SJSA1 (cell line): ENCODE results near the gene ATG10. TPM values are rescaled to one million over a fixed set of nuclear protein-coding genes. Genes with fewer than 3 reads are reported as not detected.
"Not testable (repeated sequence)": the region's sequence is repeated elsewhere in the genome, so short reads cannot be mapped to it uniquely, and the experiment has no call there.

Experiments used
- DNase-seq, 2 experiments: peaks; one replicate each; pipeline ENCODE4 v3.0.0-alpha.2; 2015 to 2020; ENCODE audit warnings: low spot score in 2 of 2, low read depth in 1 of 2
- H3K27ac ChIP-seq: fragments of 250-450 bp; sonication (Bioruptor Pico); 2 replicates; pipeline ENCODE4 v1.5.1; 2020; ENCODE audit warnings: mild to moderate bottlenecking, moderate library complexity
- H3K27me3 ChIP-seq: fragments of 250-450 bp; sonication (Bioruptor Pico); replicated peaks from 2 replicates; pipeline ENCODE4 v1.5.1; 2020; ENCODE audit warnings: mild to moderate bottlenecking, moderate library complexity
- H3K36me3 ChIP-seq: fragments of 250-450 bp; sonication (Bioruptor Pico); 2 replicates; pipeline ENCODE4 v1.5.1; 2020; ENCODE audit warnings: mild to moderate bottlenecking
- H3K4me1 ChIP-seq: fragments of 250-450 bp; sonication (Bioruptor Pico); replicated peaks from 2 replicates; pipeline ENCODE4 v1.6.1; 2021; ENCODE audit warnings: mild to moderate bottlenecking
- H3K4me3 ChIP-seq: fragments of 250-450 bp; sonication (Bioruptor Pico); 2 replicates; pipeline ENCODE4 v1.5.1; 2020; ENCODE audit warnings: mild to moderate bottlenecking
- H3K9me3 ChIP-seq: fragments of 250-450 bp; sonication (Bioruptor Pico); replicated peaks from 2 replicates; pipeline ENCODE4 v1.5.1; 2020; ENCODE audit warnings: mild to moderate bottlenecking
- total RNA-seq: library from RNA; depleted of rRNA; stranded (reverse); fragments of >200 nt; shearing (Covaris generic); gene quantifications from 2 replicates; pipeline ENCODE4 v1.2.3, GENCODE V29; 2014

Gene ATG10
- total RNA-seq, 1 experiment from 2014 or later: 11.5 TPM

DNA sequence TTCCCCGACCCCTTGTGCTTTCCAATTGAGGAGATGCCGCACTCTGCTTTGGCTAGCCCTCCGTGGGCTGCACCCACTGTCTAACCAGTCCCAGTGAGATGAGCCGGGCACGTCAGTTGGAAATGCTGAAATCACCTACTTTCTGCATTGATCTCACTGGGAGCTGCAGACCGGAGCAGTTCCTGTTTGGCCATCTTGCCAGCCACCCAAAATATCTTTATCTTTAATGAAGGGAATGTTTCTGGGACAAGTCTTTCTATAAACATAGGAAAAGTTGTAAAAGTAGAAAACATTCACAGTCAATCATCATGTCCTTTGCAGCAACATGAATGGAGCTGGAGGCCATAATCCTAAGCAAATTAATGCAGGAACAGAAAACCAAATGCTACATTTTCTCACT is 158.8 kb downstream of the ATG10 start:
- no peaks in the 10 kb centered on the region for H3K9me3 ChIP-seq
- H3K4me3 ChIP-seq: no peak overlapping the region
- no peaks in the 10 kb centered on the region for H3K4me1 ChIP-seq
- no peak for DNase-seq
- no peak overlapping the region for H3K27ac ChIP-seq
- no peaks in the 10 kb centered on the region for H3K27me3 ChIP-seq
- H3K36me3 ChIP-seq: no peaks in the 10 kb centered on the region

- no peak for DNase-seq
- H3K4me3 ChIP-seq: no peak overlapping the region
These were observed 165.4 kb downstream of the ATG10 start for GRCh38 chr5:82137205-82137604.

DNA sequence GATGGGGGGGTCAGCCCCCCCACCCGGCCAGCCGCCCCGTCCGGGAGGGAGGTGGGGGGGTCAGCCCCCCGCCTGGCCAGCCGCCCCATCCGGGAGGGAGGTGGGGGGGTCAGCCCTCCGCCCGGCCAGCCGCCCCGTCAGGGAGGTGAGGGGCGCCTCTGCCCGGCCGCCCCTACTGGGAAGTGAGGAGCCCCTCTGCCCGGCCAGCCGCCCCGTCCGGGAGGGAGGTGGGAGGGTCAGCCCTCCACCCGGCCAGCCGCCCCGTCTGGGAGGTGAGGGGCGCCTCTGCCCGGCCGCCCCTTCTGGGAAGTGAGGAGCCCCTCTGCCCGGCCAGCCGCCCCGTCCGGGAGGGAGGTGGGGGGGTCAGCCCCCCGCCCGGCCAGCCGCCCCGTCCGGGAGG is 168.0 kb downstream of the ATG10 start:
- DNase-seq, H3K4me3 ChIP-seq, H3K4me1 ChIP-seq, H3K27ac ChIP-seq, H3K9me3 ChIP-seq, H3K36me3 ChIP-seq, H3K27me3 ChIP-seq: not testable (repeated sequence)

More at GRCh38 chr5:82137205-82137604, 165.4 kb downstream of the ATG10 start:
- H3K4me1 ChIP-seq: no peaks in the 10 kb centered on the region
- H3K27ac ChIP-seq: no peak overlapping the region
- H3K9me3 ChIP-seq: no peaks in the 10 kb centered on the region
- H3K36me3 ChIP-seq: no peaks in the 10 kb centered on the region
- H3K27me3 ChIP-seq: no peaks in the 10 kb centered on the region

DNA sequence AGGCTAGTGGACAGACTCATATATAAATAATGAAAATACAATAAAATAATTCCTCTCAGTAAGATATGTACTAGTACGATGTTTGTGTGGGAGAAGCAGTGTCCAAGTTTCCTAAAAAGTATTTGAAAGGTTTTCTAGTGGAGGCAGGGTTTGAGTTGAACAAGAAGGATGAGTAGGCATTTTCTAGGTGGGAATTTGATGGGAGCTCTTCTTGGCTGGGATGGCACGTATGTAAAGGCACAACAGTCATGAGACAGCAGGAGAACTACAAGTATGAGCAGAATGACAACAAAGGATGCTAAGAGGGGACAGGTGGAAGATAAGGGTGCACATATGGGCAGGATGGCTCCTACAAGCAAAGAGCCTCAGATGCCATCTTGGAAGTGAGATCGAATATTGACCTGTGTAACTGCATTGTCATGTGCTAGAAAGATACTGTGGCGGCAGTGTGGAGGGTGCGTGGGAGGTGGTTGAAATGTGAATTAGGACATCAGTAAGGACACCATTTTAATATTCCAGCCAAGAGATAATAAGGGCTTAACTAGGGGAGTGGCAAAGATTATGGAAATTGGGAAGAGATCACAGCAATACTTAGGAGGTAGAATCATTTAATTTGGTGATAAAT is 170.5 kb downstream of the ATG10 start:
- H3K4me3 ChIP-seq: no peak overlapping the region
- no peaks in the 10 kb centered on the region for H3K9me3 ChIP-seq
- H3K4me1 ChIP-seq: no peaks in the 10 kb centered on the region
- no peak for DNase-seq
- H3K36me3 ChIP-seq: no peaks in the 10 kb centered on the region
- no peaks in the 10 kb centered on the region for H3K27me3 ChIP-seq
- H3K27ac ChIP-seq: no peak overlapping the region

DNA sequence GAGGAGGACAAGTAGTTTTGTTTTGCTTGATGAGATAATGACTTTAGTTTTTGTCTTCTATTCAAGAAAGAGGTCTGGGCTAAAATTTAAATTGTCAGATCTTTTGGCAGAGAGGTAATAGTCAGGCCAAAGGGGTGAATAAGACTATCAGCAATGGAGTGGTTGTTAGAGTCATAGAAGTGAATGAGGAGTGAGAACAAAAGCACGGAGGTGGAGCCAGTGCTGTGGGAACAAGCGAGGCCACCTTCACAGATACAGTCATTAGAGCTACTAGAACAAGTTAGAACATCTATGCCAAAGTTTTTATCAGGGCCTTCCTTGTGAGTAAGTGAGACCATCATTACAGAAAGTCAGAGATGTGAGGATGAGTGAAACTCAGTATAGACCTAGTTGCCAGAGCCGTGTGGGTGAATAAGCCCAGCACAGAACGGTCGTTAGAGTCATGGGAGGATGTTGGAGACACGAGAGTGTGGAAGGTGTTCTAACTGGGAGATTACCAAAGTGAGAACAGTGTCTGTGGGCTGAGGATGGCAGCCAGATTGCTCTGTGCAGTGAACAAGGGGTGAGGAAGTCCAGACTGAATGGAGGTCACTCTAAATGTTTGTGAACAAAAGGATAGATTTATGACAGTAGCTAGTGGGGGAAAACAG is 171.2 kb downstream of the ATG10 start:
- H3K4me3 ChIP-seq: no peak overlapping the region
- no peak for DNase-seq
- H3K36me3 ChIP-seq: no peaks in the 10 kb centered on the region
- no peaks in the 10 kb centered on the region for H3K9me3 ChIP-seq
- no peak overlapping the region for H3K27ac ChIP-seq
- H3K4me1 ChIP-seq: no peaks in the 10 kb centered on the region
- H3K27me3 ChIP-seq: no peaks in the 10 kb centered on the region

GRCh38 chr5:82147860-82148573 is 176.2 kb downstream of the ATG10 start:
- Histone ChIP-seq H3K36me3 (no peaks in the 10 kb centered on the region), H3K27ac (no peak overlapping the region), H3K9me3 (no peaks in the 10 kb centered on the region), H3K4me1 (no peaks in the 10 kb centered on the region), H3K4me3 (no peak overlapping the region), H3K27me3 (no peaks in the 10 kb centered on the region)
- no peak for DNase-seq

- Histone ChIP-seq H3K27me3 (no peaks in the 10 kb centered on the region), H3K36me3 (no peaks in the 10 kb centered on the region), H3K4me1 (no peaks in the 10 kb centered on the region), H3K27ac (no peak overlapping the region), H3K4me3 (no peak overlapping the region), H3K9me3 (no peaks in the 10 kb centered on the region)
- no peak for DNase-seq
These were observed 177.6 kb downstream of the ATG10 start for GRCh38 chr5:82149434-82149833.

- Histone ChIP-seq H3K4me1 (no peaks in the 10 kb centered on the region), H3K9me3 (no peaks in the 10 kb centered on the region), H3K36me3 (no peaks in the 10 kb centered on the region), H3K27me3 (no peaks in the 10 kb centered on the region), H3K4me3 (no peak overlapping the region), H3K27ac (no peak overlapping the region)
- no peak for DNase-seq
These were observed 178.7 kb downstream of the ATG10 start for GRCh38 chr5:82150559-82150958.

DNA sequence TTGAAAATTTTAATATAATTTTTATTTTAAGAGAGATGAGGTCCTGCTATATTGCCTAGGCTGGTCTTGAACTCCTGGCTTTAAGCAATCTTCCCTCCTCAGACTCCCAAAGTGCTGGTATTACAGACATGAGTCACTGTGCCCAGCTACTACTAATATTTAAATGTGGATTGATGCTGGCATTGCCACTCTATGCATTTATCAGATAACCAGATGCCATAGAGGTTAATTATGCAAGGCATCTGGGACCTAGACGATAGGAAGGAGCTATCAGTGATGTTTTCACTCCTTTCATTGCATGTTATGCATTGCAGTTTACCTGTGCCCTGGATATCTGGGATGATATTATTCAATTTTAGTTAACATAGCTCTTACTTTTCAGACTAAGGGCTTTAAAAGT is 179.4 kb downstream of the ATG10 start:
- Histone ChIP-seq H3K36me3 (no peaks in the 10 kb centered on the region), H3K4me1 (no peaks in the 10 kb centered on the region), H3K9me3 (no peaks in the 10 kb centered on the region), H3K4me3 (no peak overlapping the region), H3K27me3 (no peaks in the 10 kb centered on the region), H3K27ac (no peak overlapping the region)
- DNase-seq: no peak

DNA sequence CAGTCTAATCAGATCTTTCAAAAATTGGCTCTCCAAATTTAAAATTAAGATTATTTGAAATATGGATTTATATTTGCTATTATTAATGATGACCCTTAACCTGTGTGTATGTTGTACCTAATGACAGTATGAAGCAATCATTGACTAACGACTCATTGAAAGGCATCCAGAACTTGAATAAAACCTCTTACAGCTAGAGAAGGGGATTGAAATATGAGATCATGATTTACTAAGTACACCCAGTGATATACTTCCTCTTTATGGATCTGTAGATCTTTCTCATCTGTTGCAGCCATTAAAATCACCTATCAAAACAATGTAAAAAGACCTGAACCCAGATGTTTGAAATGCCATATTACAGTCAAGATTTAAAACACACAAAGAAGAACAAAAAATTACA is 179.8 kb downstream of the ATG10 start:
- Histone ChIP-seq H3K4me3 (no peak overlapping the region), H3K36me3 (no peaks in the 10 kb centered on the region), H3K9me3 (no peaks in the 10 kb centered on the region), H3K27me3 (no peaks in the 10 kb centered on the region), H3K27ac (no peak overlapping the region), H3K4me1 (no peaks in the 10 kb centered on the region)
- DNase-seq: no peak

- DNase-seq: no peak
These were observed 181.2 kb downstream of the ATG10 start for GRCh38 chr5:82152978-82153481.

GRCh38 chr5:82154776-82155175 is 183.0 kb downstream of the ATG10 start:
- DNase-seq: no peak
- no peaks in the 10 kb centered on the region for H3K9me3 ChIP-seq
- no peaks in the 10 kb centered on the region for H3K36me3 ChIP-seq
- no peak overlapping the region for H3K4me3 ChIP-seq
- no peaks in the 10 kb centered on the region for H3K27me3 ChIP-seq
- no peak overlapping the region for H3K27ac ChIP-seq
- peaks cover 8% of the 10 kb centered on the region for H3K4me1 ChIP-seq

More at GRCh38 chr5:82152978-82153481, 181.2 kb downstream of the ATG10 start:
- Histone ChIP-seq H3K4me1 (no peaks in the 10 kb centered on the region), H3K9me3 (no peaks in the 10 kb centered on the region), H3K27me3 (no peaks in the 10 kb centered on the region), H3K36me3 (no peaks in the 10 kb centered on the region), H3K4me3 (no peak overlapping the region), H3K27ac (no peak overlapping the region)

DNA sequence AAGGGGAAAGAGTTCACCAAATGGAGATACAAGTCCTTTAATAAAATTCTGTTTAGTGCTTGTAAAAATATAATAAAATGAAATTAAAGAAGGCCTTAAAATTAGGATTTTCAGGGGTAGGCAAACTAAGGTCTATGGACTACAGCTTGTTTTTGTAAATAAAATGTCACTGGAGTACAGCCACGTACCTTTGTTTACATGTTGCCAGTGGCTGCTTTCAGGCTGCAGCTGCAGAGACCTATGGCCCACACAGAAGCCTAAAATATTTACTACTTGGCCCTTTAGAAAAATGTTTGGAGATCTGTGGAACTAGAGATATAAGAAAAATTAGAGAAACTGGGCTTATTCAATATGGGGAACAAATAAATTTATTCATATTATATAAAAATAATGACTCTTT is 183.5 kb downstream of the ATG10 start:
- Histone ChIP-seq H3K4me1 (peaks cover 8% of the 10 kb centered on the region), H3K9me3 (no peaks in the 10 kb centered on the region), H3K36me3 (no peaks in the 10 kb centered on the region), H3K27me3 (no peaks in the 10 kb centered on the region), H3K27ac (no peak overlapping the region), H3K4me3 (no peak overlapping the region)
- DNase-seq: no peak

GRCh38 chr5:82156874-82157273 is 185.1 kb downstream of the ATG10 start:
- peaks cover 8% of the 10 kb centered on the region for H3K4me1 ChIP-seq
- H3K36me3 ChIP-seq: no peaks in the 10 kb centered on the region
- H3K27me3 ChIP-seq: no peaks in the 10 kb centered on the region
- no peak overlapping the region for H3K4me3 ChIP-seq
- DNase-seq: no peak
- H3K27ac ChIP-seq: no peak overlapping the region
- H3K9me3 ChIP-seq: no peaks in the 10 kb centered on the region
